ENCODE data around the gene FAM229B. TPM values are rescaled to one million over a fixed set of nuclear protein-coding genes. Genes with fewer than 3 reads are reported as not detected.
A peak's percentile ranks its signal among the peaks of the same experiment; 100 is the strongest.

FAM229B gene
- total RNA-seq, 6 donors from 2014 or later, result 3.1 to 14.0 (median 10.4) TPM

DNA sequence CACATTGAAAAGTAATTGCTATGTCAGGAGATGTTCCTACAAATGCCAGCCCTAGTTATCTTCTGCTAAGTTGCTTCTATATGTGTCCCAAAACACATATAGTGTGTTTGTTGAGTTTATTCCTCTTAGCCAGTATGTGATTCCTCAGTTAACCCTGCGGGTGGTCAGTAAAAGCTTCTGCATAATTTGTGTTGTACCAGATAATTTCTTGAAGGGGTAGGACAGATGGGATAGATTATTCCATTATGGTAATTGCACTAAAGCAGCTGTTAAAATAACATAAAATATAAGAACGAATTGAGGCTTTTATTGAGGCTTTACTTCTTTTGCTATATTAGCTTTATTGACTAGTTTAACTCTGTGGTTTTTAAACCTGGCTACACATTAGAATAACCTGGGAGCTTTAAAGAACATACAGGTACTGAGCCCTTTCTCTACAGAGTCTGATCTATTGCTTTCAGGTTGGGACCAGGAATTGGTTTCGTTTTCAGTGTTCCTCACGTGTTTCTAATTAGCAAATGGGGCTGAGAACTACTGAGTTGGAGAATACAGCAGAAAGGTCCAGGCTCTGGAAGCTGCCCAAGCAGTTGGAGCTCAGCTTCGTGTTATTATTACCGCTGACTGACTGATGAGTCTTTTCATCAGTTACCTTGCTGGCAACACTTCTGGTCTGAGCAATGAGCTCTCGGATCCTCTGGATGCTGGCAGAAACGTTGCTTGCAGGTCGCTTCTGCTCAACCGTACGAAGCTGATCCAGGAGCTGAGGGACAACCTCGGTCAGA lies 56.9 kb downstream of the FAM229B start:
- Histone ChIP-seq H3K4me1 (no peaks in the 10 kb centered on the region), H3K27ac (no peak overlapping the region), H3K9me3 (no peaks in the 10 kb centered on the region), H3K27me3 (no peaks in the 10 kb centered on the region), H3K36me3 (peaks cover 0 to 77% (median 7%) of the 10 kb centered on the region in 4 donors), H3K4me3 (no peak overlapping the region)
- WGBS, 2 donors, result 86 to 87% methylated on average over 12 of the region's 12 CpGs
- ATAC-seq (ENCODE audit: low FRiP score in 2 of 2) (no peak), DNase-seq (no peak)
- TF ChIP-seq EP300 (IDR thresholded peaks at IDR 0.05), result no peak
- TF ChIP-seq, protein P1, sequence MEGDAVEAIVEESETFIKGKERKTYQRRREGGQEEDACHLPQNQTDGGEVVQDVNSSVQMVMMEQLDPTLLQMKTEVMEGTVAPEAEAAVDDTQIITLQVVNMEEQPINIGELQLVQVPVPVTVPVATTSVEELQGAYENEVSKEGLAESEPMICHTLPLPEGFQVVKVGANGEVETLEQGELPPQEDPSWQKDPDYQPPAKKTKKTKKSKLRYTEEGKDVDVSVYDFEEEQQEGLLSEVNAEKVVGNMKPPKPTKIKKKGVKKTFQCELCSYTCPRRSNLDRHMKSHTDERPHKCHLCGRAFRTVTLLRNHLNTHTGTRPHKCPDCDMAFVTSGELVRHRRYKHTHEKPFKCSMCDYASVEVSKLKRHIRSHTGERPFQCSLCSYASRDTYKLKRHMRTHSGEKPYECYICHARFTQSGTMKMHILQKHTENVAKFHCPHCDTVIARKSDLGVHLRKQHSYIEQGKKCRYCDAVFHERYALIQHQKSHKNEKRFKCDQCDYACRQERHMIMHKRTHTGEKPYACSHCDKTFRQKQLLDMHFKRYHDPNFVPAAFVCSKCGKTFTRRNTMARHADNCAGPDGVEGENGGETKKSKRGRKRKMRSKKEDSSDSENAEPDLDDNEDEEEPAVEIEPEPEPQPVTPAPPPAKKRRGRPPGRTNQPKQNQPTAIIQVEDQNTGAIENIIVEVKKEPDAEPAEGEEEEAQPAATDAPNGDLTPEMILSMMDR (IDR thresholded peaks at IDR 0.05), result no peak
- no peak for TF ChIP-seq POLR2A (IDR thresholded peaks at IDR 0.05)
- no peak for TF ChIP-seq POLR2AphosphoS5 (IDR thresholded peaks at IDR 0.05)

GRCh38 chr6:112145080-112145573 lies 57.7 kb downstream of the FAM229B start:
- peaks cover 0 to 71% (median 7%) of the 10 kb centered on the region in 4 donors for H3K36me3 ChIP-seq
- H3K27me3 ChIP-seq, result no peaks in the 10 kb centered on the region
- H3K27ac ChIP-seq, result no peak overlapping the region
- H3K4me3 ChIP-seq, result no peak overlapping the region
- ATAC-seq (ENCODE audit: low FRiP score in 2 of 2) (peak in 1 of 2 donors; percentile 15), DNase-seq (no peak)
- H3K4me1 ChIP-seq, result no peaks in the 10 kb centered on the region
- TF ChIP-seq POLR2AphosphoS5 (IDR thresholded peaks at IDR 0.05) (no peak), EP300 (IDR thresholded peaks at IDR 0.05) (no peak), POLR2A (IDR thresholded peaks at IDR 0.05) (no peak)
- TF ChIP-seq, protein P1 (IDR thresholded peaks at IDR 0.05), result no peak
- WGBS, 2 donors, result 85 to 89% methylated on average over 9 to 10 of the region's 10 CpGs
- H3K9me3 ChIP-seq, result no peaks in the 10 kb centered on the region

GRCh38 chr6:112148103-112148502 lies 60.7 kb downstream of the FAM229B start:
- Histone ChIP-seq H3K4me3 (no peak overlapping the region), H3K9me3 (no peaks in the 10 kb centered on the region), H3K27me3 (no peaks in the 10 kb centered on the region), H3K4me1 (no peaks in the 10 kb centered on the region), H3K36me3 (peaks cover 0 to 45% (median 0%) of the 10 kb centered on the region in 4 donors), H3K27ac (peak overlapping the region in 1 of 4 donors; percentile 17)
- TF ChIP-seq EP300 (IDR thresholded peaks at IDR 0.05), result no peak
- TF ChIP-seq, protein P1 (IDR thresholded peaks at IDR 0.05), result no peak
- no peak for TF ChIP-seq POLR2AphosphoS5 (IDR thresholded peaks at IDR 0.05)
- TF ChIP-seq POLR2A (IDR thresholded peaks at IDR 0.05), result no peak
- no peak for DNase-seq
- no peak for ATAC-seq (ENCODE audit: low FRiP score in 2 of 2)
- 89 to 93% methylated on average over 6 of the region's 6 CpGs for WGBS, 2 donors

DNA sequence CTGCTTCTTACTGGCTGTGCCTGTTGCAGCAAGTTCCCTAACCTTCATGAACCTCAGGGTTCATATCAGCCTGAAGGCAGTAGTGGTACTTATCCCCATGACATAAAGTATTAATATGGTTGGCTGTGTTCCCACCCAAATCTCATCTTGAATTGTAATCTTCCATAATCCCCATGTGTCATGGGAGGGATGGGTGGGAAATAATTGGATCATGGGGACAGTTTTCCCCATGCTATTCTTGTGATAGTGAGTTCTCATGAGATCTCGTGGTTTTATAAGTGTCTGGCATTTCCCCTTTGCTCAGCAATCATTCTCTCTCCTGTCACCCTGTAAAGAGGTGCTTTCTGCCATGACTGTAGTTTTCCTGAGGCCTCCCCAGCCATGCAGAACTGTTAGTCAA lies 61.8 kb downstream of the FAM229B start:
- no peaks in the 10 kb centered on the region for H3K27me3 ChIP-seq
- no peak for TF ChIP-seq EP300 (IDR thresholded peaks at IDR 0.05)
- TF ChIP-seq, protein P1 (IDR thresholded peaks at IDR 0.05), result no peak
- no peak for TF ChIP-seq POLR2AphosphoS5 (IDR thresholded peaks at IDR 0.05)
- TF ChIP-seq POLR2A (IDR thresholded peaks at IDR 0.05), result no peak
- H3K27ac ChIP-seq, result peak overlapping the region; percentile 1 to 48 (median 31)
- H3K4me1 ChIP-seq, result no peaks in the 10 kb centered on the region
- H3K36me3 ChIP-seq, result peaks cover 0 to 34% (median 0%) of the 10 kb centered on the region in 4 donors
- 56 to 62% methylated on average over 1 of the region's 1 CpG for WGBS, 2 donors
- DNase-seq (no peak), ATAC-seq (ENCODE audit: low FRiP score in 2 of 2) (no peak)
- H3K9me3 ChIP-seq, result no peaks in the 10 kb centered on the region
- no peak overlapping the region for H3K4me3 ChIP-seq
